Transverse colon (tissue), 4 donors: ENCODE data around the gene CEMIP2. TPM values are rescaled to one million over a fixed set of nuclear protein-coding genes. Genes with fewer than 3 reads are reported as not detected.
"Not testable (repeated sequence)": the region's sequence is repeated elsewhere in the genome, so short reads cannot be mapped to it uniquely, and the experiment has no call there.

ENCODE experiments used
- DNase-seq: peaks from one replicate; pipeline ENCODE4 v3.0.0-alpha.2; 2019
- H3K27ac ChIP-seq, 4 donors: fragments of 200-600 bp; sonication (generic); 2 replicates each; pipeline ENCODE4 v1.5.1; 2016 to 2018; ENCODE audit warnings: inconsistent platforms in 4 of 4
- H3K27me3 ChIP-seq: fragments of 200-600 bp; sonication (generic); 2 replicates; pipeline ENCODE4 v1.5.1; 2017; ENCODE audit warnings: inconsistent platforms
- H3K36me3 ChIP-seq, 4 donors: fragments of 200-600 bp; sonication (generic); 2 replicates each; pipeline ENCODE4 v1.5.1; 2017 to 2019; ENCODE audit warnings: inconsistent platforms in 4 of 4
- H3K4me1 ChIP-seq, 4 donors: fragments of 200-600 bp; sonication (generic); 2 replicates each; pipeline ENCODE4 v1.5.1; 2017 to 2020; ENCODE audit warnings: inconsistent platforms in 4 of 4
- H3K4me3 ChIP-seq, 4 donors: fragments of 200-600 bp; sonication (generic); 1 replicate in 1 of 4; 2 replicates in 3 of 4; pipeline versions ENCODE4 v1.5.1 to v1.6.1; 2017 to 2019; ENCODE audit warnings: inconsistent platforms in 4 of 4
- H3K9me3 ChIP-seq, 2 donors: fragments of 200-600 bp; sonication (generic); 2 replicates each; pipeline ENCODE4 v1.5.1; 2017 to 2019; ENCODE audit warnings: inconsistent platforms in 2 of 2
- EP300 ChIP-seq: sonication (generic); formaldehyde crosslinking; IDR thresholded peaks from one replicate; pipeline ENCODE4 v1.6.1; 2017; ENCODE audit warnings: antibody characterized with exemption, low read depth
- POLR2A ChIP-seq: fragments of 450-650 bp; IDR thresholded peaks from one replicate; pipeline ENCODE4 v1.6.1; 2016; ENCODE audit warnings: antibody characterized with exemption, mild to moderate bottlenecking, moderate library complexity
- POLR2AphosphoS5 ChIP-seq, 3 donors: sonication (generic); formaldehyde crosslinking; IDR thresholded peaks; one replicate each; pipeline ENCODE4 v1.6.1; 2016; ENCODE audit warnings: antibody characterized with exemption in 3 of 3
- WGBS, 2 donors: methylation state at CpG; one replicate each; pipeline ENCODE4 v1.1.5; 2018; ENCODE audit warnings: low coverage in 1 of 2; 5-methylcytosine and 5-hydroxymethylcytosine counted together
- in situ Hi-C, 4 donors: fragments of 200-750 bp; cut with MboI; loops; one replicate each; pipeline versions ENCODE4 v1.15.0 to v1.15.1; 2017; ENCODE audit warnings: low sequenced_read_pairs in 3 of 4, low pct_ligation_motif_present in 1 of 4, low pct_unique_long_range_greater_than_20kb in 1 of 4
- intact Hi-C: fragments of 100-400 bp; cut with DNase I; formaldehyde crosslinking; loops from one replicate; pipeline ENCODE4 v1.15.1; 2023; ENCODE audit warnings: low total_unique reads
- total RNA-seq, 4 donors: library from RNA; depleted of rRNA; stranded (reverse); fragments of >200 nt; gene quantifications; one replicate each; pipeline ENCODE4 v1.1.0, GENCODE V29; 2016
- TF ChIP-seq, protein P1 (sequence below), 5 experiments: fragments of 200-600 bp in 3 of 5; fragments of 450-650 bp in 2 of 5; sonication (generic) in 3 of 5; IDR thresholded peaks; 1 replicate in 2 of 5; 2 replicates in 3 of 5; pipeline ENCODE4 v1.5.1; 2016 to 2017; ENCODE audit warnings: antibody characterized with exemption in 5 of 5, inconsistent platforms in 3 of 5, mild to moderate bottlenecking in 2 of 5, moderate library complexity in 1 of 5

The CEMIP2 gene
- total RNA-seq, 4 donors from 2014 or later = 56.3 to 352 (median 236) TPM

DNA sequence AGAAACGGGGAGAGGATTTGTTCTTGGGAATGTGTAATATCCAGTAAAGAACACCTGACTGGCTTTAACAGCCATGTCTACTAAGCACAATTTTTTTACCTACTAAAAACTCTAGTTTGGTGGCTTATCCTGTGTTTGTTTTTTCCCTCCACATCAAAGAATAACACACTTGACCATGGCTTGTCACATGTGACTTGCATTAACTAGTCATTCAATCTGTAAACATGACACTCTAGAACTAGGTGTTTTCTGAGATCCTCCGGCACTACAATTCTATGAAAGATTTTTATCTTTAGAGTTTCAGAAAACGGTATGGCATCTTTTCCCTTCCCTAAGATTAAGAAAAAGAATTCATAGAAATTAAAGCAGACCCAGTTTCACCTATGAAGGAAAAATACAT is 103.7 kb downstream of the CEMIP2 start:
- H3K27ac ChIP-seq = no peak overlapping the region
- no peaks in the 10 kb centered on the region for H3K9me3 ChIP-seq
- no peak overlapping the region for H3K4me3 ChIP-seq
- no peak for TF ChIP-seq POLR2A
- no peak for TF ChIP-seq POLR2AphosphoS5 (IDR thresholded peaks at IDR 0.05)
- TF ChIP-seq, protein P1, sequence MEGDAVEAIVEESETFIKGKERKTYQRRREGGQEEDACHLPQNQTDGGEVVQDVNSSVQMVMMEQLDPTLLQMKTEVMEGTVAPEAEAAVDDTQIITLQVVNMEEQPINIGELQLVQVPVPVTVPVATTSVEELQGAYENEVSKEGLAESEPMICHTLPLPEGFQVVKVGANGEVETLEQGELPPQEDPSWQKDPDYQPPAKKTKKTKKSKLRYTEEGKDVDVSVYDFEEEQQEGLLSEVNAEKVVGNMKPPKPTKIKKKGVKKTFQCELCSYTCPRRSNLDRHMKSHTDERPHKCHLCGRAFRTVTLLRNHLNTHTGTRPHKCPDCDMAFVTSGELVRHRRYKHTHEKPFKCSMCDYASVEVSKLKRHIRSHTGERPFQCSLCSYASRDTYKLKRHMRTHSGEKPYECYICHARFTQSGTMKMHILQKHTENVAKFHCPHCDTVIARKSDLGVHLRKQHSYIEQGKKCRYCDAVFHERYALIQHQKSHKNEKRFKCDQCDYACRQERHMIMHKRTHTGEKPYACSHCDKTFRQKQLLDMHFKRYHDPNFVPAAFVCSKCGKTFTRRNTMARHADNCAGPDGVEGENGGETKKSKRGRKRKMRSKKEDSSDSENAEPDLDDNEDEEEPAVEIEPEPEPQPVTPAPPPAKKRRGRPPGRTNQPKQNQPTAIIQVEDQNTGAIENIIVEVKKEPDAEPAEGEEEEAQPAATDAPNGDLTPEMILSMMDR (IDR thresholded peaks at IDR 0.05) = no peak
- no peak for TF ChIP-seq EP300
- in situ Hi-C loops (no loop called here), intact Hi-C loops (no loop called here)
- WGBS, 2 donors = 74 to 75% methylated on average over 3 of the region's 3 CpGs
- no peaks in the 10 kb centered on the region for H3K36me3 ChIP-seq
- DNase-seq = no peak
- no peaks in the 10 kb centered on the region for H3K27me3 ChIP-seq
- H3K4me1 ChIP-seq = peaks cover 0 to 26% (median 7%) of the 10 kb centered on the region in 4 donors

DNA sequence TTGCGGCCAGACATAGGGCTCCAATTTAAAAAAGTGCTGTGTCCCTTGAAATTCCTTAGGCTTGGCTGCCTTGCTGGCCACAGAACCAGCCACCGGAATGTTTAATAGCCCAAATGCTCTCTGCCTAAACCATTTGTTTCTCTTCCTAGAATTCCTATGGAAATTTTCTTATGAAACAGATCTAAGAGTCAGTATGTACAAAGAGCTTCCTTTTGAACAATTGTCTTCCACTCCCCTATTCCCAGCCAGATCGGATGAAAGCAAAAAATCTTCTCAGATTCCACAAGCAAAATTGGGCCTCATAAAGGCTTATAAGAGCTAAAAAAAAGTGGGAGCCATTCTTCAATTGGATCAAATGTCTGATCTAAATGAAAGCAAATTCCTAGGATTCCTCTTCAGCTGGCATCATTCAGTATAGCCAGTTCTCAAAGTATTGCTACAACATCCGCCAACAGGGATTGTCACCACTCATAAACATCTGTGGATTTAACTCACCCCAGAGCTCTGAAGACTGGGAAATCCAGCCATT is 104.3 kb downstream of the CEMIP2 start:
- in situ Hi-C loops = no loop called here

DNA sequence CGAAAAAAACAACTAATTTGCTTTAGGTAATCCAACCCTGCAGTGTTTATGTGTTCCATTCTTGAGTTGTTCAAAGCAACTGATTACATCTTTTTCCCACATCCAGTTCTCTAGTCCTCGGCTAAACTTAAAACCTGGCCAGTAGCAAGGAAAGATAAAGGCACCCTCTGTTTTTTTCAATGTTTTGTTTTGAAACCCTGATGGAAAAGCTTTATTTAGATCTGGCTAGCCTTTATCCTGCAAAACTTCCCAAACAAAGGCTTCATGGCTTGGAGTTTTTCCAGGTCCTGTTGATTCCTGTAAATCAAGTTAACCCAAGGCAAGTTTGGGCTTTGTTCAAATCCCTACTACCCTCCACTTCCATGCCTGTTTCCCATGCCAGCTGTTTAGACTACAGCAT is 105.1 kb downstream of the CEMIP2 start:
- Histone ChIP-seq H3K36me3 (no peaks in the 10 kb centered on the region), H3K4me1 (peaks cover 0 to 22% (median 7%) of the 10 kb centered on the region in 4 donors), H3K27ac (no peak overlapping the region), H3K9me3 (no peaks in the 10 kb centered on the region), H3K4me3 (no peak overlapping the region), H3K27me3 (no peaks in the 10 kb centered on the region)
- DNase-seq = no peak
- in situ Hi-C loops = no loop called here
- no peak for TF ChIP-seq POLR2A
- TF ChIP-seq POLR2AphosphoS5 (IDR thresholded peaks at IDR 0.05) = no peak
- TF ChIP-seq, protein P1 (IDR thresholded peaks at IDR 0.05) = no peak
- TF ChIP-seq EP300 = no peak
- intact Hi-C loops = no loop called here
- 55 to 57% methylated on average over 2 of the region's 2 CpGs for WGBS, 2 donors

More for the DNA sequence above, 104.3 kb downstream of the CEMIP2 start:
- no peak overlapping the region for H3K4me3 ChIP-seq
- TF ChIP-seq, protein P1 (IDR thresholded peaks at IDR 0.05) = no peak
- no peak for TF ChIP-seq POLR2A
- TF ChIP-seq POLR2AphosphoS5 (IDR thresholded peaks at IDR 0.05) = no peak
- TF ChIP-seq EP300 = no peak
- no peak overlapping the region for H3K27ac ChIP-seq
- DNase-seq = no peak
- H3K27me3 ChIP-seq = no peaks in the 10 kb centered on the region
- WGBS, 2 donors = 84 to 87% methylated on average over 3 to 4 of the region's 4 CpGs
- intact Hi-C loops = no loop called here
- H3K36me3 ChIP-seq = no peaks in the 10 kb centered on the region
- peaks cover 0 to 22% (median 7%) of the 10 kb centered on the region in 4 donors for H3K4me1 ChIP-seq
- no peaks in the 10 kb centered on the region for H3K9me3 ChIP-seq

DNA sequence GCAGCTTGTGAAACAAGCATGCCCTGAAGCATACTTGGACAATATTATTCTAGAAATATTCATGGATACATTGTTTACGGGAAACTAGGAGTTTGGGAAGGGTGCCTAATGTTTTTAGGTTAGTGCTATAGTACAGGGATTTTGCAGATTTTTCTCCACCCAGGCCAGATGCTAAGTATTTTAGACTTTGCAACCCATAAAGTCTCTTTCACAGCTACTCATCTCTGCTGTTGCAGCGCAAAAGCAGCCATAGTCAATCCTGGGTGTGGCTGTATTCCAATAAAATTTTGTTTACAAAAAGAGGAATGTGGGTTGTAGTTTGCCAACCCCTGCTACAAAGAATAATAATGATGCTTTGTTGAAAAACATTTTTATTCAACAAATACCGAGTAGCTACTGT is 106.2 kb downstream of the CEMIP2 start:
- in situ Hi-C loops (no loop called here), intact Hi-C loops (no loop called here)
- Histone ChIP-seq H3K27ac (no peak overlapping the region), H3K9me3 (no peaks in the 10 kb centered on the region), H3K36me3 (no peaks in the 10 kb centered on the region), H3K27me3 (no peaks in the 10 kb centered on the region), H3K4me3 (no peak overlapping the region), H3K4me1 (peaks cover 0 to 22% (median 7%) of the 10 kb centered on the region in 4 donors)
- WGBS, 2 donors = 36 to 44% methylated on average over 2 to 3 of the region's 3 CpGs
- DNase-seq = no peak
- no peak for TF ChIP-seq POLR2A
- TF ChIP-seq POLR2AphosphoS5 (IDR thresholded peaks at IDR 0.05) = no peak
- TF ChIP-seq, protein P1 (IDR thresholded peaks at IDR 0.05) = no peak

DNA sequence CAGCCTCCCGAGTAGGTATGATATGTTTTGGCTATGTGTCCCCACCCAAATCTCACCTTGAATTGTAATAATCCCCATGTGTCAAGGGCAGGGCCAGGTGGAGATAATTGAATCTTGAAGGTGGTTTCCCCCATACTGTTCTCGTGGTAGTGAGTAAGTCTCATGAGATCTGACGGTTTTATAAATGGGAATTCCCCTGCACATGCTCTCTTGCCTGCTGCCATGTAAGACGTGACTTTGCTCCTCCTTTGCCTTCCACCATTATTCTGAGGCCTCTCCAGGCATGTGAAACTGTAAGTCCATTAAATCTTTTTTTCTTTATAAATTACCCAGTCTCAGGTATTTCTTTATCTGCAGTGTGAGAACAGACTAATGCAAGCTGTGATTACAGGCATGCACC is 111.0 kb downstream of the CEMIP2 start:
- H3K9me3 ChIP-seq, H3K36me3 ChIP-seq, H3K4me1 ChIP-seq, intact Hi-C loops, H3K27ac ChIP-seq, DNase-seq, H3K27me3 ChIP-seq, H3K4me3 ChIP-seq, in situ Hi-C loops: not testable (repeated sequence)
- WGBS, 2 donors = 67 to 79% methylated on average over 4 of the region's 4 CpGs
